ENCODE measurements around the gene UBAC1.

UBAC1 gene

DNA sequence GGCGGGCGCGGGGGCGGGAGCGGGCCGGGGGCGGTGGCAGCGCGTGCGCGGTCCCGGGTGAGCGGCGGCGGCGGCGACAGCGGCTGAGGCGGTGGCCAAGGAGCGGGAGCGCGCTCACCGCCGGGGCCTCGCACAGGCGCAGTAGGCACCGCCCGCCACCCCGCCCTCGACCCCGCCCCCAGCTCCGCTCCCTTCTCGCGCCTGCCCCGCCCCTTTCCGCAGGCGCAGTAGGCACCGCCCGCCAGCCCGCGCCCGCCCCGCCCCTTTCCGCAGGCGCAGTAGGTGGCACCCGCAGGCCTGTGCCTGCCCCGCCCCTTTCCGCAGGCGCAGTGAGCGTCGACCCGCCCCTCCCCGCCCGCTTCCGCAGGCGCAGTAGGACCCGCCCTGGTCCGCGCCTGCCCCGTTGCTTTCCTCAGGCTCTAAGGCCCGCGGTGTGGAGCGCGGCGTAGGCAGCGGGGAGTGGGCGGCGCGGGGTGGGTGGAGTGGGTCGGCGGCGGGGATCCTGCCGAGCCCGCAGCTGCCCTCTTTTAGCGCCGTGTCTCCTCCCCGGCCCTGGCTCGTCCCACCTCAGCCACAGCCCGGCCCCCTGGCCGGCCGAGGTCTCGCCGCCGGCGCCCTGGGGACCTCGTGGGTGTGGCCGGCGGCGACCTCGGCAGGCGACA is 53.6 kb downstream of the UBAC1 start, which contains the start of gene CAMSAP1 (continued):
- TF ChIP-seq ZNF274 (IDR thresholded peaks at IDR 0.05; ENCODE audit: low read length): no peak
- TF ChIP-seq ZNF274 (tag by site-specific recombination; IDR thresholded peaks at IDR 0.05; ENCODE audit: borderline replicate concordance): no peak
- TF ChIP-seq ZFP69B (tag by site-specific recombination; IDR thresholded peaks at IDR 0.05): no peak
- no peak for TF ChIP-seq ZNF785 (tag by site-specific recombination; IDR thresholded peaks at IDR 0.05)
- TF ChIP-seq, protein P1, sequence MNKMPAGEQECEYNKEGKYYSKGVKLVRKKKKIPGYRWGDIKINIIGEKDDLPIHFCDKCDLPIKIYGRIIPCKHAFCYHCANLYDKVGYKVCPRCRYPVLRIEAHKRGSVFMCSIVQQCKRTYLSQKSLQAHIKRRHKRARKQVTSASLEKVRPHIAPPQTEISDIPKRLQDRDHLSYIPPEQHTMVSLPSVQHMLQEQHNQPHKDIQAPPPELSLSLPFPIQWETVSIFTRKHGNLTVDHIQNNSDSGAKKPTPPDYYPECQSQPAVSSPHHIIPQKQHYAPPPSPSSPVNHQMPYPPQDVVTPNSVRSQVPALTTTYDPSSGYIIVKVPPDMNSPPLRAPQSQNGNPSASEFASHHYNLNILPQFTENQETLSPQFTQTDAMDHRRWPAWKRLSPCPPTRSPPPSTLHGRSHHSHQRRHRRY (tag by site-specific recombination; IDR thresholded peaks at IDR 0.05): no peak
- no peak for TF ChIP-seq ZNF555 (tag by site-specific recombination; conservative IDR thresholded peaks at IDR 0.05)
- peak; percentile 81 for TF ChIP-seq KLF1 (tag by site-specific recombination; IDR thresholded peaks at IDR 0.05)
- TF ChIP-seq INSM2 (tag by site-specific recombination; IDR thresholded peaks at IDR 0.05): no peak
- TF ChIP-seq AEBP2 (tag by site-specific recombination; IDR thresholded peaks at IDR 0.05; ENCODE audit: borderline replicate concordance): no peak
- no peak for TF ChIP-seq ZNF501 (tag by site-specific recombination; IDR thresholded peaks at IDR 0.05)
- TF ChIP-seq ZNF202 (tag by site-specific recombination; IDR thresholded peaks at IDR 0.05; ENCODE audit: borderline replicate concordance): no peak
- no peak for TF ChIP-seq ZNF133 (tag by site-specific recombination; IDR thresholded peaks at IDR 0.05)
- TF ChIP-seq PBX3 (CRISPR knock-in tag; IDR thresholded peaks at IDR 0.05): peak; percentile 65; the same call in 1 of the 2 replicates
- no peak for TF ChIP-seq TCF7L2 (IDR thresholded peaks at IDR 0.05; ENCODE audit: borderline replicate concordance, low read depth, low read length)
- TF ChIP-seq, protein P2, sequence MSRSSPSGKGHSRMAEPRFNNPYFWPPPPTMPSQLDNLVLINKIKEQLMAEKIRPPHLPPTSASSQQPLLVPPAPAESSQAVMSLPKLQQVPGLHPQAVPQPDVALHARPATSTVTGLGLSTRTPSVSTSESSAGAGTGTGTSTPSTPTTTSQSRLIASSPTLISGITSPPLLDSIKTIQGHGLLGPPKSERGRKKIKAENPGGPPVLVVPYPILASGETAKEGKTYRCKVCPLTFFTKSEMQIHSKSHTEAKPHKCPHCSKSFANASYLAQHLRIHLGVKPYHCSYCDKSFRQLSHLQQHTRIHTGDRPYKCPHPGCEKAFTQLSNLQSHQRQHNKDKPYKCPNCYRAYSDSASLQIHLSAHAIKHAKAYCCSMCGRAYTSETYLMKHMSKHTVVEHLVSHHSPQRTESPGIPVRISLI (tag by site-specific recombination; IDR thresholded peaks at IDR 0.05): no peak
- no peak for TF ChIP-seq ZNF239 (tag by site-specific recombination; IDR thresholded peaks at IDR 0.05)
- TF ChIP-seq ZBTB48 (tag by site-specific recombination; IDR thresholded peaks at IDR 0.05): 0 out of 2 replicates have a peak, but pooled peaks have one; percentile 25
- TF ChIP-seq ZNF423 (tag by site-specific recombination; IDR thresholded peaks at IDR 0.05): peak; percentile 82
- TF ChIP-seq ZNF350 (tag by site-specific recombination; IDR thresholded peaks at IDR 0.05): no peak
- TF ChIP-seq GLI2 (tag by site-specific recombination; IDR thresholded peaks at IDR 0.05; ENCODE audit: borderline replicate concordance, low read depth): no peak
- no peak for TF ChIP-seq IKZF3 (tag by site-specific recombination; IDR thresholded peaks at IDR 0.05)
- TF ChIP-seq, protein P3, sequence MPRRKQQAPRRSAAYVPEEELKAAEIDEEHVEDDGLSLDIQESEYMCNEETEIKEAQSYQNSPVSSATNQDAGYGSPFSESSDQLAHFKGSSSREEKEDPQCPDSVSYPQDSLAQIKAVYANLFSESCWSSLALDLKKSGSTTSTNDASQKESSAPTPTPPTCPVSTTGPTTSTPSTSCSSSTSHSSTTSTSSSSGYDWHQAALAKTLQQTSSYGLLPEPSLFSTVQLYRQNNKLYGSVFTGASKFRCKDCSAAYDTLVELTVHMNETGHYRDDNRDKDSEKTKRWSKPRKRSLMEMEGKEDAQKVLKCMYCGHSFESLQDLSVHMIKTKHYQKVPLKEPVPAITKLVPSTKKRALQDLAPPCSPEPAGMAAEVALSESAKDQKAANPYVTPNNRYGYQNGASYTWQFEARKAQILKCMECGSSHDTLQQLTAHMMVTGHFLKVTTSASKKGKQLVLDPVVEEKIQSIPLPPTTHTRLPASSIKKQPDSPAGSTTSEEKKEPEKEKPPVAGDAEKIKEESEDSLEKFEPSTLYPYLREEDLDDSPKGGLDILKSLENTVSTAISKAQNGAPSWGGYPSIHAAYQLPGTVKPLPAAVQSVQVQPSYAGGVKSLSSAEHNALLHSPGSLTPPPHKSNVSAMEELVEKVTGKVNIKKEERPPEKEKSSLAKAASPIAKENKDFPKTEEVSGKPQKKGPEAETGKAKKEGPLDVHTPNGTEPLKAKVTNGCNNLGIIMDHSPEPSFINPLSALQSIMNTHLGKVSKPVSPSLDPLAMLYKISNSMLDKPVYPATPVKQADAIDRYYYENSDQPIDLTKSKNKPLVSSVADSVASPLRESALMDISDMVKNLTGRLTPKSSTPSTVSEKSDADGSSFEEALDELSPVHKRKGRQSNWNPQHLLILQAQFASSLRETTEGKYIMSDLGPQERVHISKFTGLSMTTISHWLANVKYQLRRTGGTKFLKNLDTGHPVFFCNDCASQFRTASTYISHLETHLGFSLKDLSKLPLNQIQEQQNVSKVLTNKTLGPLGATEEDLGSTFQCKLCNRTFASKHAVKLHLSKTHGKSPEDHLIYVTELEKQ (tag by site-specific recombination; IDR thresholded peaks at IDR 0.05; ENCODE audit: borderline replicate concordance): no peak
- no peak for TF ChIP-seq ZSCAN23 (tag by site-specific recombination; IDR thresholded peaks at IDR 0.05)
- no peak for TF ChIP-seq ZNF560 (tag by site-specific recombination; IDR thresholded peaks at IDR 0.05; ENCODE audit: borderline replicate concordance)
- TF ChIP-seq REPIN1 (tag by site-specific recombination; IDR thresholded peaks at IDR 0.05; ENCODE audit: low read depth): no peak
- TF ChIP-seq ZNF776 (tag by site-specific recombination; IDR thresholded peaks at IDR 0.05; ENCODE audit: borderline replicate concordance): no peak
- no peak for TF ChIP-seq ZNF10 (tag by site-specific recombination; IDR thresholded peaks at IDR 0.05)
- TF ChIP-seq, protein P4, sequence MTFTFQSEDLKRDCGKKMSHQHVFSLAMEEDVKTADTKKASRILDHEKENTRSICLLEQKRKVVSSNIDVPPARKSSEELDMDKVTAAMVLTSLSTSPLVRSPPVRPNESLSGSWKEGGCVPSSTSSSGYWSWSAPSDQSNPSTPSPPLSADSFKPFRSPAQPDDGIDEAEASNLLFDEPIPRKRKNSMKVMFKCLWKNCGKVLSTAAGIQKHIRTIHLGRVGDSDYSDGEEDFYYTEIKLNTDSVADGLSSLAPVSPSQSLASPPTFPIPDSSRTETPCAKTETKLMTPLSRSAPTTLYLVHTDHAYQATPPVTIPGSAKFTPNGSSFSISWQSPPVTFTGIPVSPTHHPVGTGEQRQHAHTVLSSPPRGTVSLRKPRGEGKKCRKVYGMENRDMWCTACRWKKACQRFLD (tag by site-specific recombination; IDR thresholded peaks at IDR 0.05): no peak
- TF ChIP-seq ZNF23 (tag by site-specific recombination; IDR thresholded peaks at IDR 0.05; ENCODE audit: borderline replicate concordance): no peak
